GM19240 (cell line): ENCODE results near the gene MRGPRX2.

Source experiments
- DNase-seq: peaks from one replicate; pipeline ENCODE4 v3.0.0; 2011; ENCODE audit warnings: low spot score; ENCODE audit not compliant: insufficient read length

MRGPRX2 gene

GRCh38 chr11:19012636-19013035 is 47.9 kb downstream of the MRGPRX2 start:
- DNase-seq = no peak
